HEK293 (cell line): Measurements from ENCODE around the gene ANKRD13D.

Experiments used
- CTCF ChIA-PET: fragments of 350-600 bp; formaldehyde crosslinking; extraction: SDS; loops from one replicate; lab custom pipeline; 2021; ENCODE audit warnings: antibody characterized with exemption; lab: Yijun Ruan, JAX
- POLR2A ChIA-PET: fragments of 300-600 bp; formaldehyde crosslinking; extraction: SDS; loops from one replicate; lab custom pipeline; 2020; ENCODE audit warnings: antibody characterized with exemption, inconsistent platforms; lab: Yijun Ruan, JAX
- H3K27ac ChIP-seq: fragments of 200-500 bp; sonication (Bioruptor generic); 2 replicates; pipeline ENCODE4 v1.5.1; 2014; ENCODE audit warnings: low read depth, low read length, control low read depth, inconsistent platforms; ENCODE audit errors: extremely low read depth
- H3K36me3 ChIP-seq, 2 experiments: fragments of 200-500 bp in 1 of 2; sonication (Bioruptor generic) in 1 of 2; 1 replicate in 1 of 2; 2 replicates in 1 of 2; pipeline ENCODE4 v1.5.1; 2014 to 2017; ENCODE audit warnings: inconsistent platforms in 2 of 2, low read length in 2 of 2; ENCODE audit not compliant: control insufficient read depth in 2 of 2, insufficient read depth in 1 of 2
- H3K4me1 ChIP-seq: fragments of 200-500 bp; sonication (Bioruptor generic); 2 replicates; pipeline ENCODE4 v1.5.1; 2014; ENCODE audit warnings: mild to moderate bottlenecking, low read length, inconsistent platforms; ENCODE audit not compliant: control insufficient read depth, insufficient read depth
- H3K4me3 ChIP-seq: 2 replicates; pipeline ENCODE4 v1.5.1; 2011; ENCODE audit warnings: low read depth, mild to moderate bottlenecking, control low read depth, low read length, moderate library complexity
- H3K9me3 ChIP-seq: fragments of 200-500 bp; sonication (Bioruptor generic); 2 replicates; pipeline ENCODE4 v1.5.1; 2014; ENCODE audit warnings: low read depth, low read length, inconsistent platforms; ENCODE audit not compliant: control insufficient read depth, insufficient read depth
- GLI4 ChIP-seq: fragments of 450-650 bp; formaldehyde crosslinking; IDR thresholded peaks from 2 replicates; pipeline ENCODE4 v1.5.1; 2016; ENCODE audit warnings: missing biosample characterization, missing genetic modification characterization
- KLF10 ChIP-seq: fragments of 450-650 bp; IDR thresholded peaks from 2 replicates; pipeline ENCODE4 v1.5.1; 2018; ENCODE audit warnings: missing biosample characterization, mild to moderate bottlenecking, missing genetic modification characterization
- KLF7 ChIP-seq: fragments of 450-650 bp; formaldehyde crosslinking; IDR thresholded peaks from 2 replicates; pipeline ENCODE4 v1.5.1; 2016; ENCODE audit warnings: missing biosample characterization, missing genetic modification characterization, borderline replicate concordance
- MEIS1 ChIP-seq: sonication (generic); formaldehyde crosslinking; IDR thresholded peaks from 2 replicates; pipeline ENCODE4 v1.8.1; 2022; ENCODE audit warnings: missing genetic modification reagents, mild to moderate bottlenecking, borderline replicate concordance
- MYNN ChIP-seq: fragments of 450-650 bp; formaldehyde crosslinking; IDR thresholded peaks from 2 replicates; pipeline ENCODE4 v1.5.1; 2016; ENCODE audit warnings: missing biosample characterization, missing genetic modification characterization, borderline replicate concordance
- SP2 ChIP-seq: fragments of 450-650 bp; formaldehyde crosslinking; IDR thresholded peaks from 2 replicates; pipeline ENCODE4 v1.5.1; 2016; ENCODE audit warnings: missing biosample characterization, missing genetic modification characterization
- TCF7L2 ChIP-seq: IDR thresholded peaks from 2 replicates; pipeline ENCODE4 v1.6.1; 2011; ENCODE audit warnings: low read depth, mild to moderate bottlenecking, inconsistent platforms, low read length, moderate library complexity, borderline replicate concordance
- ZFP69B ChIP-seq: fragments of 450-650 bp; formaldehyde crosslinking; IDR thresholded peaks from 2 replicates; pipeline ENCODE4 v1.5.1; 2016; ENCODE audit warnings: missing biosample characterization, missing genetic modification characterization
- ZNF114 ChIP-seq: fragments of 450-650 bp; formaldehyde crosslinking; IDR thresholded peaks from 2 replicates; pipeline ENCODE4 v1.5.0; 2017; ENCODE audit warnings: missing biosample characterization, missing genetic modification characterization
- ZNF138 ChIP-seq: fragments of 450-650 bp; formaldehyde crosslinking; IDR thresholded peaks from 2 replicates; pipeline ENCODE4 v1.5.1; 2016; ENCODE audit warnings: missing biosample characterization, missing genetic modification characterization, borderline replicate concordance
- ZNF155 ChIP-seq: fragments of 450-650 bp; formaldehyde crosslinking; IDR thresholded peaks from 2 replicates; pipeline ENCODE4 v1.5.1; 2016; ENCODE audit warnings: missing biosample characterization, missing genetic modification characterization
- ZNF175 ChIP-seq: fragments of 450-650 bp; formaldehyde crosslinking; IDR thresholded peaks from 2 replicates; pipeline ENCODE4 v1.5.1; 2016; ENCODE audit warnings: missing biosample characterization, missing genetic modification characterization
- ZNF521 ChIP-seq: fragments of 450-650 bp; formaldehyde crosslinking; IDR thresholded peaks from 2 replicates; pipeline ENCODE4 v1.5.1; 2017; ENCODE audit warnings: missing biosample characterization, mild to moderate bottlenecking, missing genetic modification characterization
- ZNF530 ChIP-seq: fragments of 450-650 bp; formaldehyde crosslinking; IDR thresholded peaks from 2 replicates; pipeline ENCODE4 v1.5.1; 2016; ENCODE audit warnings: low read depth, missing biosample characterization, missing genetic modification characterization
- ZNF701 ChIP-seq: fragments of 450-650 bp; formaldehyde crosslinking; IDR thresholded peaks from 2 replicates; pipeline ENCODE4 v1.5.1; 2016; ENCODE audit warnings: missing biosample characterization, missing genetic modification characterization
- ZNF707 ChIP-seq: fragments of 450-650 bp; formaldehyde crosslinking; IDR thresholded peaks from 2 replicates; pipeline ENCODE4 v1.5.1; 2016; ENCODE audit warnings: missing biosample characterization, missing genetic modification characterization
- TF ChIP-seq, protein P1 (sequence below): fragments of 450-650 bp; formaldehyde crosslinking; IDR thresholded peaks from 2 replicates; pipeline ENCODE4 v1.5.1; 2017; ENCODE audit warnings: missing biosample characterization, missing genetic modification characterization
- TF ChIP-seq, protein P2 (sequence below): fragments of 450-650 bp; formaldehyde crosslinking; IDR thresholded peaks from 2 replicates; pipeline ENCODE4 v1.5.1; 2016; ENCODE audit warnings: missing biosample characterization, missing genetic modification characterization
- TF ChIP-seq, protein P3 (sequence below): fragments of 450-650 bp; formaldehyde crosslinking; IDR thresholded peaks from 2 replicates; pipeline ENCODE4 v1.5.1; 2016; ENCODE audit warnings: missing biosample characterization, missing genetic modification characterization

Gene ANKRD13D

DNA sequence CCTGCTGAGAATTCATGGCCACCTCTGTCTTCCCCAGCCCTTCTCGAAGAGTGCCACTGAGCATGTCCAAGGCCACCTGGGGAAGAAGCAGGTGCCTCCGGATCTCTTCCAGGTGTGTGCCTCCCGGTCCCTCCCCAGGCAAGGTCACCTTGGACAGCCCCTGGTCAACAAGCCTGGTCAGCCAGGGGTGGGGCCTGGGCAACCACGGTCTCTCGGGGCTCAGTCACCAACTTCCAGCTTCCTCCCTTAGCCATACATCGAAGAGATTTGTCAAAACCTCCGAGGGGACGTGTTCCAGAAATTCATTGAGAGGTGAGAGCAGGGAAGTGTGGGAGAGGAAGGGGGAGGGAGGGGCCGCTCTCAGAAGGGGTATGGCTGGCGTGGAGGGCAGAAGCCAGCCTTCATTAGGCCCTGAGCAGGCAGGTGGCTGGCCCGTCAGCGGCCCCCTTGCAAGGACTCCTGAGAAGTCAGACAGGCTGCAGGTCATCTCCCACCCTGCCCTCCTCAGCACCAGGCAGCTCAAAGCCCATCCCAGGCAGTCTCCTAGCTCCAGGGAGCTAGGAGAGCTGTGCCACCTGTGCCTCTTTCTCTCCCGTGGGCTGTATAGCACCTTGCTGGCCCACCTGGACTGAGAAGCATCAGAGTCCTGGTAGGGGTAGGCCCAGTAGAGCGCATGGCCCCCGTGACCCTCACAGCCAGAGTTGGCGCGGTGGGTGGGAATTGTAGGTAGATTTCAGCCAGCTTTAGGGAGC is 9.3 kb upstream of the ANKRD13D start:
- CTCF ChIA-PET: interaction anchor here (0.7 kb wide), 1 partner anchor 8 kb away, joined by 4 read pairs; no protein-coding TSS in a partner anchor
- Histone ChIP-seq H3K4me1 (peaks cover 4% of the 10 kb centered on the region), H3K4me3 (no peak overlapping the region), H3K9me3 (no peaks in the 10 kb centered on the region), H3K36me3 (peaks cover 0 to 76% of the 10 kb centered on the region in 2 experiments; a peak in 2 of 3 replicates), H3K27ac (no peak overlapping the region)
- POLR2A ChIA-PET: no interaction called here
- TF ChIP-seq ZFP69B (tag by site-specific recombination): no peak
- TF ChIP-seq ZNF138: no peak

DNA sequence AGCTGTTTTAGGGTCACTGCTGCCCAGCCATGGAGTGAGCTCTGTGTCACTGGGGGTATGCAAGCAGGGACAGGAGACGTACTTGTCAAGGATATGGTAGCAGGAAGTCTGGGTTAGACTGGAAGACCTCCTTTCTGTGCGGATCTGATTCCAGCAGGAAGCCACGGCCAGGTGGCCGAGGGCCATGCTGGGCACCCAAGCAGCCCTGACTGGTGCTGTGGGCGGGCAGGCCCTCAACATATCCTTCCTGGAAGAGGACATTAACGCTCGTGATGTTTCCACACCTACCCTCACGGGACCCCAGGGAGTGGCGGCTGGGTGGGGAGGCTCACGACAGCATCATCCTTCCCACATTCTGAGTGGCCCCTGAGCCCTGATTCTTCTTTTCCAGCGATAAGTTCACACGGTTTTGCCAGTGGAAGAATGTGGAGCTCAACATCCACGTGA is 8.7 kb upstream of the ANKRD13D start:
- no peaks in the 10 kb centered on the region for H3K9me3 ChIP-seq
- POLR2A ChIA-PET: no interaction called here
- TF ChIP-seq, protein P1, sequence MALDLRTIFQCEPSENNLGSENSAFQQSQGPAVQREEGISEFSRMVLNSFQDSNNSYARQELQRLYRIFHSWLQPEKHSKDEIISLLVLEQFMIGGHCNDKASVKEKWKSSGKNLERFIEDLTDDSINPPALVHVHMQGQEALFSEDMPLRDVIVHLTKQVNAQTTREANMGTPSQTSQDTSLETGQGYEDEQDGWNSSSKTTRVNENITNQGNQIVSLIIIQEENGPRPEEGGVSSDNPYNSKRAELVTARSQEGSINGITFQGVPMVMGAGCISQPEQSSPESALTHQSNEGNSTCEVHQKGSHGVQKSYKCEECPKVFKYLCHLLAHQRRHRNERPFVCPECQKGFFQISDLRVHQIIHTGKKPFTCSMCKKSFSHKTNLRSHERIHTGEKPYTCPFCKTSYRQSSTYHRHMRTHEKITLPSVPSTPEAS: no peak
- TF ChIP-seq KLF7 (no peak), ZNF707 (tag by site-specific recombination) (no peak), GLI4 (no peak), ZNF530 (tag by site-specific recombination) (no peak), ZNF155 (tag by site-specific recombination) (no peak), SP2 (tag by site-specific recombination) (no peak), KLF10 (no peak), ZNF521 (no peak), ZNF114 (tag by site-specific recombination) (no peak), TCF7L2 (no peak), MYNN (tag by site-specific recombination) (no peak), ZNF175 (tag by site-specific recombination) (no peak), MEIS1 (no peak), ZNF701 (no peak)
- TF ChIP-seq, protein P2, sequence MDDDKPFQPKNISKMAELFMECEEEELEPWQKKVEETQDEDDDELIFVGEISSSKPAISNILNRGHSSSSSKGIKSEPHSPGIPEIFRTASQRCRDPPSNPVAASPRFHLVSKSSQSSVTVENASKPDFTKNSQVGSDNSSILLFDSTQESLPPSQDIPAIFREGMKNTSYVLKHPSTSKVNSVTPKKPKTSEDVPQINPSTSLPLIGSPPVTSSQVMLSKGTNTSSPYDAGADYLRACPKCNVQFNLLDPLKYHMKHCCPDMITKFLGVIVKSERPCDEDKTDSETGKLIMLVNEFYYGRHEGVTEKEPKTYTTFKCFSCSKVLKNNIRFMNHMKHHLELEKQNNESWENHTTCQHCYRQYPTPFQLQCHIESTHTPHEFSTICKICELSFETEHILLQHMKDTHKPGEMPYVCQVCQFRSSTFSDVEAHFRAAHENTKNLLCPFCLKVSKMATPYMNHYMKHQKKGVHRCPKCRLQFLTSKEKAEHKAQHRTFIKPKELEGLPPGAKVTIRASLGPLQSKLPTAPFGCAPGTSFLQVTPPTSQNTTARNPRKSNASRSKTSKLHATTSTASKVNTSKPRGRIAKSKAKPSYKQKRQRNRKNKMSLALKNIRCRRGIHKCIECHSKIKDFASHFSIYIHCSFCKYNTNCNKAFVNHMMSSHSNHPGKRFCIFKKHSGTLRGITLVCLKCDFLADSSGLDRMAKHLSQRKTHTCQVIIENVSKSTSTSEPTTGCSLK (tag by site-specific recombination): no peak
- TF ChIP-seq, protein P3, sequence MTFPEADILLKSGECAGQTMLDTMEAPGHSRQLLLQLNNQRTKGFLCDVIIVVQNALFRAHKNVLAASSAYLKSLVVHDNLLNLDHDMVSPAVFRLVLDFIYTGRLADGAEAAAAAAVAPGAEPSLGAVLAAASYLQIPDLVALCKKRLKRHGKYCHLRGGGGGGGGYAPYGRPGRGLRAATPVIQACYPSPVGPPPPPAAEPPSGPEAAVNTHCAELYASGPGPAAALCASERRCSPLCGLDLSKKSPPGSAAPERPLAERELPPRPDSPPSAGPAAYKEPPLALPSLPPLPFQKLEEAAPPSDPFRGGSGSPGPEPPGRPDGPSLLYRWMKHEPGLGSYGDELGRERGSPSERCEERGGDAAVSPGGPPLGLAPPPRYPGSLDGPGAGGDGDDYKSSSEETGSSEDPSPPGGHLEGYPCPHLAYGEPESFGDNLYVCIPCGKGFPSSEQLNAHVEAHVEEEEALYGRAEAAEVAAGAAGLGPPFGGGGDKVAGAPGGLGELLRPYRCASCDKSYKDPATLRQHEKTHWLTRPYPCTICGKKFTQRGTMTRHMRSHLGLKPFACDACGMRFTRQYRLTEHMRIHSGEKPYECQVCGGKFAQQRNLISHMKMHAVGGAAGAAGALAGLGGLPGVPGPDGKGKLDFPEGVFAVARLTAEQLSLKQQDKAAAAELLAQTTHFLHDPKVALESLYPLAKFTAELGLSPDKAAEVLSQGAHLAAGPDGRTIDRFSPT: no peak
- TF ChIP-seq, all 188 proteins: peak for 0
- H3K4me1 ChIP-seq: peaks cover 4% of the 10 kb centered on the region
- CTCF ChIA-PET: no interaction called here
- H3K27ac ChIP-seq: no peak overlapping the region
- H3K36me3 ChIP-seq: peaks cover 0 to 78% of the 10 kb centered on the region in 2 experiments; a peak in 2 of 3 replicates
- H3K4me3 ChIP-seq: no peak overlapping the region
